Liver (tissue), 9 donors: ENCODE measurements around the gene SRSF3. TPM values are rescaled to one million over a fixed set of nuclear protein-coding genes. Genes with fewer than 3 reads are reported as not detected.

Source experiments
- DNase-seq: peaks from one replicate; pipeline ENCODE4 v3.0.0-alpha.2; 2017; ENCODE audit warnings: low spot score
- H3K27ac ChIP-seq, 2 donors: one replicate each; pipeline ENCODE4 v1.7.0; 2013; ENCODE audit warnings: inconsistent platforms in 2 of 2, low read length in 2 of 2, control low read depth in 1 of 2, low read depth in 1 of 2, mild to moderate bottlenecking in 1 of 2
- H3K27me3 ChIP-seq, 4 donors: one replicate each; pipeline versions ENCODE4 v1.6.1 to v1.7.0; 2013; ENCODE audit warnings: low read length in 3 of 4, inconsistent platforms in 1 of 4, mild to moderate bottlenecking in 1 of 4, moderate library complexity in 1 of 4; ENCODE audit not compliant: control insufficient read depth in 4 of 4, insufficient read depth in 4 of 4
- H3K36me3 ChIP-seq, 4 donors: one replicate each; pipeline versions ENCODE4 v1.6.1 to v1.7.0; 2013; ENCODE audit warnings: low read length in 3 of 4, mild to moderate bottlenecking in 3 of 4, low read depth in 1 of 4, moderate library complexity in 1 of 4; ENCODE audit not compliant: control insufficient read depth in 4 of 4, insufficient read depth in 3 of 4
- H3K4me1 ChIP-seq, 4 donors: one replicate each; pipeline versions ENCODE4 v1.6.1 to v1.7.0; 2013; ENCODE audit warnings: low read length in 3 of 4, mild to moderate bottlenecking in 3 of 4, moderate library complexity in 1 of 4; ENCODE audit not compliant: control insufficient read depth in 4 of 4, insufficient read depth in 4 of 4
- H3K4me3 ChIP-seq, 3 donors: one replicate each; pipeline versions ENCODE4 v1.6.1 to v1.7.0; 2013; ENCODE audit warnings: low read length in 3 of 3, control low read depth in 1 of 3, low read depth in 1 of 3, mild to moderate bottlenecking in 1 of 3
- H3K9ac ChIP-seq, 2 donors: one replicate each; pipeline ENCODE4 v1.7.0; 2013; ENCODE audit warnings: low read length in 2 of 2, mild to moderate bottlenecking in 2 of 2, moderate library complexity in 2 of 2, control low read depth in 1 of 2, low read depth in 1 of 2
- H3K9me3 ChIP-seq, 4 donors: one replicate each; pipeline versions ENCODE4 v1.6.1 to v1.7.0; 2013; ENCODE audit warnings: low read length in 3 of 4; ENCODE audit not compliant: control insufficient read depth in 4 of 4
- EGR1 ChIP-seq, 2 donors: IDR thresholded peaks; 2 replicates each; pipeline ENCODE4 v1.6.1; 2016 to 2018; ENCODE audit warnings: antibody characterized with exemption in 2 of 2, low read depth in 2 of 2
- FOXA1 ChIP-seq: IDR thresholded peaks from 2 replicates; pipeline ENCODE4 v1.6.1; 2016; ENCODE audit warnings: antibody characterized with exemption
- GABPA ChIP-seq, 2 donors: IDR thresholded peaks in 1 of 2; conservative IDR thresholded peaks in 1 of 2; 2 replicates each; pipeline ENCODE4 v1.6.1; 2016; ENCODE audit warnings: antibody characterized with exemption in 2 of 2, mild to moderate bottlenecking in 1 of 2, moderate library complexity in 1 of 2
- HNF4A ChIP-seq, 2 donors: conservative IDR thresholded peaks; 2 replicates each; pipeline ENCODE4 v1.6.1; 2016; ENCODE audit warnings: antibody characterized with exemption in 2 of 2, mild to moderate bottlenecking in 2 of 2
- JUND ChIP-seq, 2 donors: IDR thresholded peaks; 2 replicates each; pipeline ENCODE4 v1.6.1; 2016; ENCODE audit warnings: antibody characterized with exemption in 2 of 2
- NR2F2 ChIP-seq: IDR thresholded peaks from 2 replicates; pipeline ENCODE4 v1.6.1; 2016; ENCODE audit warnings: antibody characterized with exemption
- RAD21 ChIP-seq, 2 donors: IDR thresholded peaks; 2 replicates each; pipeline ENCODE4 v1.6.1; 2016; ENCODE audit warnings: antibody characterized with exemption in 2 of 2, mild to moderate bottlenecking in 2 of 2
- YY1 ChIP-seq: IDR thresholded peaks from 2 replicates; pipeline ENCODE4 v1.6.1; 2016; ENCODE audit warnings: antibody characterized with exemption, mild to moderate bottlenecking
- WGBS: extraction: QIAGEN DNeasy Blood & Tissue Kit; methylation state at CpG from one replicate; pipeline ENCODE4 v1.1.7; 2013; 5-methylcytosine and 5-hydroxymethylcytosine counted together
- polyA plus RNA-seq, 2 donors: library from polyadenylated mRNA; stranded (reverse) in 1 of 2; unstranded in 1 of 2; fragments of 200-250 nt in 1 of 2; fragments of >200 nt in 1 of 2; fragmentation: Nextera tagmentation in 1 of 2; extraction: Ambion mirVana in 1 of 2; gene quantifications; one replicate each; pipeline versions ENCODE4 v1.2.1 to v1.2.3, GENCODE V29; 2013 to 2015
- total RNA-seq, 2 donors: library from RNA; depleted of rRNA; stranded (reverse); fragments of >200 nt; gene quantifications; one replicate each; pipeline ENCODE4 v1.2.3, GENCODE V29; 2014
- TF ChIP-seq, protein P1 (sequence below): IDR thresholded peaks from 2 replicates; pipeline ENCODE4 v1.6.1; 2016; ENCODE audit warnings: antibody characterized with exemption, mild to moderate bottlenecking
- TF ChIP-seq, protein P2 (sequence below): IDR thresholded peaks from 2 replicates; pipeline ENCODE4 v1.6.1; 2016; ENCODE audit warnings: antibody characterized with exemption
- donor health status: healthy.
- donor health status: healthy.
- donor health status: healthy.
- donor health status: healthy.
- donor health status: healthy.

Gene SRSF3
- total and polyA plus RNA-seq, 4 donors, result 62.8 to 103 (median 101) TPM

DNA sequence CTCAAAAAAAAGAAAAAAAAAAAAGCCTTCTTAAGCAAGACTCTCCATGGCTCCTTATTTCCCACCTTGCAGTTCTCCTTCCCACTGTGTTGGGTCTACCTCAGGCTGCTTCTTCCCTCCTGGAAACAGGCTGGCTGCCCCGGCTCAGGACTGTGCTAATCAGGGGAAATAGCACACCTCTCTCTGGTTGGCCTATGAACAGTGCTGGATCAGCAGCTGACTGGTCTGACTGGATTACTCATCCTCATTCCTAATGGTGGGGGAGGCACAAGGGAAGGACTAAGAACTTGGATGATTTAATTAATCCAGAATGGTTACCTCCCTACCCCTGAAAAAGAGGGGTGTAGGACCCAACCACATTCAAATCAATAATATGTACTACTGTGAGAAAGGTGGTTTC, 3.9 kb upstream of the SRSF3 start (continued):
- TF ChIP-seq, protein P1, sequence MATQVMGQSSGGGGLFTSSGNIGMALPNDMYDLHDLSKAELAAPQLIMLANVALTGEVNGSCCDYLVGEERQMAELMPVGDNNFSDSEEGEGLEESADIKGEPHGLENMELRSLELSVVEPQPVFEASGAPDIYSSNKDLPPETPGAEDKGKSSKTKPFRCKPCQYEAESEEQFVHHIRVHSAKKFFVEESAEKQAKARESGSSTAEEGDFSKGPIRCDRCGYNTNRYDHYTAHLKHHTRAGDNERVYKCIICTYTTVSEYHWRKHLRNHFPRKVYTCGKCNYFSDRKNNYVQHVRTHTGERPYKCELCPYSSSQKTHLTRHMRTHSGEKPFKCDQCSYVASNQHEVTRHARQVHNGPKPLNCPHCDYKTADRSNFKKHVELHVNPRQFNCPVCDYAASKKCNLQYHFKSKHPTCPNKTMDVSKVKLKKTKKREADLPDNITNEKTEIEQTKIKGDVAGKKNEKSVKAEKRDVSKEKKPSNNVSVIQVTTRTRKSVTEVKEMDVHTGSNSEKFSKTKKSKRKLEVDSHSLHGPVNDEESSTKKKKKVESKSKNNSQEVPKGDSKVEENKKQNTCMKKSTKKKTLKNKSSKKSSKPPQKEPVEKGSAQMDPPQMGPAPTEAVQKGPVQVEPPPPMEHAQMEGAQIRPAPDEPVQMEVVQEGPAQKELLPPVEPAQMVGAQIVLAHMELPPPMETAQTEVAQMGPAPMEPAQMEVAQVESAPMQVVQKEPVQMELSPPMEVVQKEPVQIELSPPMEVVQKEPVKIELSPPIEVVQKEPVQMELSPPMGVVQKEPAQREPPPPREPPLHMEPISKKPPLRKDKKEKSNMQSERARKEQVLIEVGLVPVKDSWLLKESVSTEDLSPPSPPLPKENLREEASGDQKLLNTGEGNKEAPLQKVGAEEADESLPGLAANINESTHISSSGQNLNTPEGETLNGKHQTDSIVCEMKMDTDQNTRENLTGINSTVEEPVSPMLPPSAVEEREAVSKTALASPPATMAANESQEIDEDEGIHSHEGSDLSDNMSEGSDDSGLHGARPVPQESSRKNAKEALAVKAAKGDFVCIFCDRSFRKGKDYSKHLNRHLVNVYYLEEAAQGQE, result no peak
- TF ChIP-seq RAD21 (IDR thresholded peaks at IDR 0.05) (no peak), EGR1 (IDR thresholded peaks at IDR 0.05; ENCODE audit: low read depth in 2 of 2) (no peak)
- TF ChIP-seq, protein P2, sequence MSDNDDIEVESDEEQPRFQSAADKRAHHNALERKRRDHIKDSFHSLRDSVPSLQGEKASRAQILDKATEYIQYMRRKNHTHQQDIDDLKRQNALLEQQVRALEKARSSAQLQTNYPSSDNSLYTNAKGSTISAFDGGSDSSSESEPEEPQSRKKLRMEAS, result no peak

DNA sequence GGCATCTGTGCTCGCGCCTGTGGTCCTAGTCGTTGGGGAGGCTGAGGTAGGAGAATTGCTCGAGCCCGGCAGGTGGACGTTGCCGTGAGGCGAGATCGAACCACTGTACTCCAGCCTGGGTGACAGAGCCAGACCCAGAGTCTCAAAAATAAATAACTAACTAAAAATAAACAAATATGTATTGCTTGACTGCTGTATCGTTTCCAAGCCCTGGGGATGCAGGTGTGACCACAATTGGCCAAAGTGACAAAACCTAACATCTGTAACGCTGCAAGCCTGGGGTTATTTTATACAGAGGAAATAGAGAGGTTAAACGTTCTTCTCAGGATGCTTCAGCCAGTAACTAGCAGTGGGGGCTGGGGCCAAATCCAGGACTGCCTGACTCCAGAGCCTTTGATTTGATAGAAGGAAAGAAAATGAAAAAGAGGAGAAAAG, 1.9 kb upstream of the SRSF3 start:
- H3K9ac ChIP-seq, result no peak overlapping the region
- no peak overlapping the region for H3K27ac ChIP-seq
- no peak for DNase-seq
- TF ChIP-seq NR2F2 (no peak), RAD21 (IDR thresholded peaks at IDR 0.05) (no peak), YY1 (no peak), EGR1 (IDR thresholded peaks at IDR 0.05; ENCODE audit: low read depth in 2 of 2) (no peak), FOXA1 (no peak)
- peaks cover 0 to 7% (median 2%) of the 10 kb centered on the region in 4 donors for H3K36me3 ChIP-seq
- 85% methylated on average over 12 of the region's 12 CpGs for WGBS
- peaks cover 3 to 17% (median 13%) of the 10 kb centered on the region in 4 donors for H3K4me1 ChIP-seq
- no peaks in the 10 kb centered on the region for H3K27me3 ChIP-seq
- H3K9me3 ChIP-seq, result no peaks in the 10 kb centered on the region
- no peak overlapping the region for H3K4me3 ChIP-seq

DNA sequence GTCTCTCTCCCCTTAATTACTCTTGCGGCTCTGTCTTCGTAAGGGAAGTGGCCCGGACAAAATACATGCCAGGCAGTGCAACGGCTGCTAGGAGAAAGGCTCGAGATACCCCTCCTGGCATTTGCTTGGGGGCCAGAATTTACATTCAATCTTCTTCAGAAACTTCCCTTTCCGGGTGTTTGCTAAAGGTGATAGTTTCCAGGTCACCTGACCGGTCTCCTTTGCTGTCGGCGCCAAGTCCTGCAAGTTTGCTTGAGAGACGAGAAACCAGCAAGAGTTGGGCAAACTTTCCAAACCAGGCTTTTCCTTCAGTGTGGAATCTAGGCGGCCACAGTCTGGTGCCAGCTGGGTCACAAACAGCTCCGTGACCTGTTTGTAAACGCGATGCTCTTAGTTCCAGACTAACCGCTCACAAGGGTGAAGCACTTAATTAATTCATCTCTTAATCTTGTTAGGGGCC, 563 bp upstream of the SRSF3 start:
- H3K4me3 ChIP-seq, result peak overlapping the region; percentile 23 to 67 (median 49)
- peak overlapping the region; percentile 63 to 99 for H3K9ac ChIP-seq
- H3K27me3 ChIP-seq, result no peaks in the 10 kb centered on the region
- peak in 1 of 2 donors; percentile 48 for TF ChIP-seq GABPA (IDR thresholded peaks at IDR 0.05 in 1 of 2, conservative IDR thresholded peaks at IDR 0.05 in 1 of 2)
- no peak for TF ChIP-seq RAD21 (IDR thresholded peaks at IDR 0.05)
- TF ChIP-seq EGR1 (IDR thresholded peaks at IDR 0.05; ENCODE audit: low read depth in 2 of 2), result peak in 1 of 2 donors; percentile 31
- TF ChIP-seq, protein P2, result peak; percentile 25
- peak in 1 of 2 donors; percentile 32 for TF ChIP-seq JUND (IDR thresholded peaks at IDR 0.05)
- no peak for TF ChIP-seq FOXA1
- peak; percentile 63 for TF ChIP-seq NR2F2
- no peak for TF ChIP-seq YY1
- TF ChIP-seq HNF4A (conservative IDR thresholded peaks at IDR 0.05), result peak in 1 of 2 donors; percentile 34
- DNase-seq, result no peak
- H3K9me3 ChIP-seq, result no peaks in the 10 kb centered on the region
- peaks cover 5 to 30% (median 26%) of the 10 kb centered on the region in 4 donors for H3K4me1 ChIP-seq
- WGBS, result 1% methylated on average over 15 of the region's 15 CpGs
- peaks cover under 1 to 10% (median 5%) of the 10 kb centered on the region in 4 donors for H3K36me3 ChIP-seq
- H3K27ac ChIP-seq, result peak overlapping the region; percentile 92 to 98
